ENCODE results near the gene SLC16A9.

Gene SLC16A9

DNA sequence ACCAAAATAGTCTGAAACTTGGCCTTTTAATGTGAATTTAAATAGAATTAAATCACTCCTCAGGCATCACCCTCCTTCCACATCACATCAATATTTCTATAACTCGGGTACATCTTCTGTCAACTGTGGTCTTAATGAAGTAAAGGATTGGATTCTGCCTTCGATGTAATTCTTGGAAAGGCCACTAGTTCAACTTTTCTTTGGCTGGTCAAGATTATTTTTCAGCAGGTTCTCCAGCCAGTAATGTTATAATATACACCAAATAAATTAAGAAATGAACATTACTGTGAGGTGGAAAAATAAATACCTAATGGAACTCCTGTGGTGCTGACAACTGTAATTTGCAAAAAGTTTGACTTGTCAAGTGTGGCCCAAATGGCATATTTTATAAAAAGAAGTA is 9.7 kb upstream of the SLC16A9 start:
- DNase-seq (ENCODE audit: low read depth), result no peak

DNA sequence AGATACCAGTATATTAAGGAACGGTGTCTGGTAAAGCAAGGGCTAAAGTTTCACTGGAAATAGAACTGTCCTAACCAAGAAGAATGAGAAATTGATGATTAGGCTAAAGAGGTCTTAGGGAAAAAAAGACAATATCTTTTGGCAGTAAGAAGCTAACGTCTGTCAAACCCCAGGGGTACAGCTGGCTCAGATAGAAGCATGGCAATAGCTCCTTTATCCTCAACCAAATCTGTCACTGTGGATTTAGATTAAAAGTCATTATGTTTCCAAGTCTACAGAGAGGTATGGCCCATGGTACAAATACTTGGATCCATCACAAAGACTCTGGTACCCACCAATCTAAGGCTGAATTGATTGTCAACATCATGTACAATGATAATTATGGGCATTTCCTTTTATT is 8.6 kb upstream of the SLC16A9 start:
- DNase-seq (ENCODE audit: low read depth), result no peak

DNA sequence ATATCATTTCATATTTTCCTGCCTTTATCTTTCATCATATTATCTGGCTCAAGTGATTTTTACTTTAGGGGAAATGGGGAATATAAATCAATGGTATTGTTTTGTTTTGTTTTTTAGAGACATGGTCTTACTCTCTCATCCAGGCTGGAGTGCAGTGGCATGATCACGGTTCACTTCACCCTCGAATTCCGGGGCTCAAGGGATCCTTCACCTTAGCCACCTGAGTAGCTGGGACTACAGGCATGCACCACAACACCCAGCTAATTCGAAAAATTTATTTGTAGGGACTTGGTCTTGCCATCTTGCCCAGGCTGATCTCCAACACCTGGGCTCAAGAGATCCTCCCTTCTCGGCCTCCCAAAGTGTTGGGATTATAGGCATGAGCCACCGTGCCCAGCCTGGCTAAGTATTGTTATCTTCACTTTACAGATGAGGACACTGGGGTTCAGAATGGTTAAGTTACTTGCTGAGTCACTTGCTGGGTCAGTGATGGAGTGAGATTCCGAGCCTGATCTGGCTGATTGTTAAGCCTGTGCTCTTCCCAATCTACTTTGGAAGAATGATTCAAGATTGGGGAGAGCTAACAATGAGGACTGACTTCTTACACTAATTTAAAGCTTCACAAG is 3.7 kb upstream of the SLC16A9 start:
- no peak for DNase-seq (ENCODE audit: low read depth)

DNA sequence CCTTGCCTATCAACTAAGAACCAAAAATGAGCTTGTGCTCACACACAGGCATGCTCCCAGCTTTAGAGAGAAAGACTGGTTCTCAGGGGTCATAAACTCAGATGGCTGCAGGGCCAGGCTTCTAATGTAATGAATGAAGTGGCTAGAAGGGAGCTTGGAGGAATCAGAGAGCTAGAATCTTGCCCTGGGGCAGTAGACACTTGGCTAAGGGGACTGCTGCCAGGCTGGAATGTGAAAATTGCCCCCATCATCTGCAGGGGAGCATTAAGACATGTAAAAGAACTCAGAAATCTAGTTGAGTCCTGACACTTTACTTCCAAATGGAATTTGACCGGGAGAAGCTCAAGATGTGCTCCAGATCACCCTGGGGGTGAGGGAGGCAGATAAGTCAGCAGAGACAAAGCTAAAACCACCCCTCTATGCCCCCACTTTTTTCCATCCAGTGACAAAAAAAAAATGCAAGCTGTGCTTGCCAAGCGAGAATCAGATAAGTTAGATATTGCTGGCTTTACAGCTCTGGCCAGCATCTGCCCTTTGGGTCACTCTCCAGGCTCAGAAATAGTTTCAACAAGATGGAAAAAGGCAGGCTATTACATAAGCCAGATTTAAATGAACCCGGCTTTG is 2.3 kb upstream of the SLC16A9 start:
- DNase-seq (ENCODE audit: low read depth), result no peak

DNA sequence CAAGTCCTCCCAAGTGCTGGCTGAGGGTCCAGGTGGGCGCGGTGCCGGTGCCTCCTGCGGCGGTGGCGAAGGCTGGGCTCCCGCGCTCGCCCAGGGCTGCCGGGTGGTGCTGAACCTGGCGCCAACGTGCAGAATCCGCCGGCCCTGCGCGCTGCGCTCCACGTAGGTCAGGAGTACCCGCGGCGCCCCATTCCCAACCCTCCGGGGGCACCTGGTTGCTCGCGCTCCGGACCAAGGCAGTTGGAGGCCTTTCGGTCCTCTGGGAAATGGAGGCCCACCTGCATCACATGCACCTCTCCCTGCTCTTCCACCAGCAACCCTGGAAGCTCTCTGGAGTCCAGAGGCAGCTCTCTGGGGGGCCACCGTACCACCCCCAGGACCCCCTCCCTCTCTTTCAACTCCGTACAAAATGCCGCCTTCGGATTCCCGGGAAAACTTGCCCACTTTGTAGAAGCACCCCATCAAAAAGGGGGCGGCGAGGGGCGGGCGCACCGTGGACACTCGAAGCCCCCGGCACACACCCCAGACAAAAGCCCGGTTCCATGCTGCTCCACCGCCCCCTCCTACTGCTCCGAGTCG is 745 bp downstream of the SLC16A9 start:
- no peak for DNase-seq (ENCODE audit: low read depth)

DNA sequence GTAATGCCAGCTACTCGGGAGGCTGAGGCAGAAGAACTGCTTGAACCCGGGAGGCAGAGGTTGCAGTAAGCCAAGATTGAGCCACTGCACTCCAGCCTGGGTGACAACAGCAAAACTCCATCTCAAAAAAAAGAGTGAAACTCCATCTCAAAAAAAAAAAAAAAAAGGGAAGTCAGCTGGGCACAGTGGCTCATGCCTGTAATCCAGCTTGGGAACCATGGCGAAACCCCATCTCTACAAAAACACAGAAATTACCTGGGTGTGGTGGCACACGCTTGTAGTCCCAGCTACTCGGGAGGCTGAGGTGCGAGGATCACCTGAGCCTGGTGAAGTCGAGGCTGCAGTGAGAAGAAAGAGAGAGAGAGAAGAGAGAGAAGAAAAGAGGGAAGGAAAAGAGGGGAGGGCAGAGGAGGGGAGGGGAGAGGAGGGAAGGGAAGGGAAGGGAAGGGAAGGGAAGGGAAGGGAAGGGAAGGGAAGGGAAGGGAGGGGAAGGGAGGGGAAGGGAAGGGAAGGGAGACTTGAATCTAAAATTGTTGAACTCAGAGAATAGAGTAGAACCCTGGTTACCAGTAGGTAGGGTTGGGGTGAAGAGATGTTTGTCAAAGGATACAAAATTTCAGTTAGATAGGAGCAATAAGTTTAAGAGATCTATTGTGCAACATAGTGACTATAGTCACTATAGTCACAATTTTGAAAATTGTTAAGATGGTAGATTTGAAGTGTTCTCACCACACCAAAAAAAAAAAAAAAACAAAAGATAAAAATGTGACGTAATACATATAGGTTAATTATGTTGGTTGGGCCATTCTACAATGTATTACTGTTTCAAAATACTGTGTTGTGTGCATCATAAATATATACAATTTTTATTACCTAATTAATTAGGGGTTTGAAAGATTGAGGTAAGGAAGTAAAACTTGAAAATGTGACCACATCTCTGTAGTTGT is 2.5 kb downstream of the SLC16A9 start:
- DNase-seq (ENCODE audit: low read depth), result no peak

DNA sequence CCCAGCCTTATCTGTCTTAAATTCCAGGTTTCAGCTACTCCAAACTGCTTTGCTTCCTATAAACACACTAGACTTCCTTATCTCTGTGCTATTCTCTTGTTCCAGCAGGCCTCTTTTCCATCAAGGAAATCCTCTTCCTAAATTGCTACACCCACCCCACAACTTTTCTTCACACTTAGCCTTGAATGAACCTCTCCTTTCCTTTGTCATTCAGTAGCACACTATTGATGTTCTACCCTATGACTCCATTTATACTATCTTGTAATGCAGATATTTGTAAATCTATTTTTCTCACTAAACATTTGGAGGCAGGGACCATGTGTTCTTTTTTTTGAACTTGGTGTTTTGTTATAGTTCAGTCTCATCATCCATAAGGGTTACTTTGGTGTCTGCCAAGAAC is 3.7 kb downstream of the SLC16A9 start:
- no peak for DNase-seq (ENCODE audit: low read depth)

DNA sequence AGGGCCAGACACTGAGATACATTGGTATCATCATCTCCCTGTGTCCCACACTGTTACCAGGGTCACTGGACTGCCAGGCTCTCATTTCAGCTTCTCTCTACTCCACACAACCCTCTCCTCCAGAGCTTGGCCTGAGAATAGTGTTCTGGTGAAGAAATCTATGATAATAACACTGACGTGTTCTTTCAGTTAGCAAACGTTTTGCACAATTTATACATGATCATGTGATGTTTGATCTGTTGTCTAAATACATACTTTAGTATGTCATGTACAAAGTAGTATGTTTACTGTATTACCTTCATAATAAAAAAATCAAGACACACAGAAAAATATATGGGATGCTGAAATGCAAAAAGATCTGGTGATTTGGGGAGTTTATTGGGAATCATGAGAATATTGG is 5.0 kb downstream of the SLC16A9 start:
- DNase-seq (ENCODE audit: low read depth), result no peak

DNA sequence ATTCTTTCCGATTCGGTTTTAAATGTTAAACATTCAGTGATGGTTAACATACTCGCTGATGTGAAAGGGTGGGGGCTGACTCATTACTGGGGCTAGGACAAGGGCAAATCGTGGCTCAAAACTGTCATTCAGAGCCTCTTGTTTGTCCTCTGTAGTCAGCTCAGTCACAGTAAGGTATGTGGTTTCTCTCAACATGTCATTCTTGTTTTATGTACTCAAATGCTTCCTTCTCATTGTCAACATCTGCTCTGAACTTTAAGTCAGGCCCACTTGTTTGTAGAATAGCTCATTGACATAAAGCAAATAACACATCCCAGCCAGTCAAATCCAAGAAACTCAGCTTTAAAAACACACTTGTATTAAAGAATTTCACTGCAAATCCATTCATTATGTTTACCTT is 7.3 kb downstream of the SLC16A9 start:
- no peak for DNase-seq (ENCODE audit: low read depth)

DNA sequence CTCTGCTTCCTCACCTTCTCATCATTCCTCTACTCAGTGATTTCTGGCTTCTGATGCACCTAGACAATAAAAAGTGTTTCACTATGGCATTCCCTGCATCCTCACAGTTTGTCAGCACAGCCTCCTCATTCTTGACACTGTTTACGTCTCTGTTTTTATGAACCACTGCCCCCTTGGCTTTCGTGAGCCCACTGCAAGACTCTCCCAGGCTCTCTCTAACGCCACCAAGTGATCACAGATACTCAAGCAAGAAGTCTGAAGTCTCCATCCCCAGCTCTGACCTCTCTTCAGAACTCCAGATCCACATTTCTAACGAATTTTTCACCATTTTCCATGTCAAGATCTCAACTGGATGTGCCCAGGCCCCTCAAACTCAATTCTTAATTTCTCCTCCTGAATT is 8.9 kb downstream of the SLC16A9 start:
- DNase-seq (ENCODE audit: low read depth), result no peak

DNA sequence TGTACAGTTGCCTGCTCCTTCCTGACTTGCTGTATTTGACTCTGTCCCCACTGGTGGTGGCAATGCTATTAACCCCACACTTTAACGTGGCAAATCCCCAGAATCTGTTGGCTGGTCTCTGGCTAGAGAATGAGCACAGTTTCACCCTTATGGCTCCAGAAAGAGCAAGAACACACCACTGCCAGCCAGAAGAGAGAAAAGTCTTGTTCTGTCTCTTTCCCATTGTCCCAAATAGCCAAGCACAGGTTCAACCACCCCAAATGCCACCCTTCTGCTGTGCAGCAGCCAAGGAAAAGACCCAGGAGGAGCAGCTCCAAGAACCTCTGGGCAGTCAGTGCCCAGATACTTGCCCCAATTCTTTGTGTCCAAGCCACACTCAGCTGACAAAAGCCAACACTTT is 11.3 kb downstream of the SLC16A9 start:
- no peak for DNase-seq (ENCODE audit: low read depth)

DNA sequence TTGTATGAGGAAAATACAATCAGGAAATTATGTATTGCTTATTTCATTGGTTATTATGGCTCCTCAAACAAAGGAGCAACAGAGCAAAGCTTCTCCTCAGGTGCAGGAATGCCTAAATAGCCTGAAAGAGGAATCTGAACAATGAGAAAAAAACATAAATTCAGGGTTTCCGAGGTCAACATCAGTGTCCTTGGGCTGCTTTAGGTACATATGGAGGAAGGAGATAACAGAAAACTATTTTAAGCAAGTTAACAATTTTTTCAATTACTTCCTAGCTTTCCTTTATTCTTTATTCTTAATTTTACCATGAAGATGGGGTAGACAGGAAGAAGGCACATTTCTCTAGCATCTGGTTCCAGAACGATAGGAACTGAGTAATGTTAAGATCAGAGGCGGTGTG is 14.0 kb downstream of the SLC16A9 start:
- DNase-seq (ENCODE audit: low read depth), result no peak

DNA sequence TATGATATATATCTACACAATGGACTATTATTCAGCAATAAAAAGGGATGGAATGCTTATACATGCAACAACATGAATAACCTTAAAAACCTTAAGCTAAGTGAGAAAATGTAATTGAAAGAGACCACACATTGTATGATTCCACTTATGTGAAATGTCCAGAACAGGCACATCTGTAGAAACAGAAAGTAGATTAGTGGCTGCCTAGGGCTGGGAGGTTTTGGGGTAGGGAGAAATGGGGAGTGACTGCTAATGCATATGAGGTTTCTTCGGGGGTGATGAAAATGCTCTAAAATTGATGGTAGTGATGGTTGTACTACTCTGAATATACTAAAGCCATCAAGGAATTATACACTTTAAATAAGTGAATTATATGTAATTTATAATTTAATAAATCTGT is 14.7 kb downstream of the SLC16A9 start:
- DNase-seq (ENCODE audit: low read depth), result no peak

DNA sequence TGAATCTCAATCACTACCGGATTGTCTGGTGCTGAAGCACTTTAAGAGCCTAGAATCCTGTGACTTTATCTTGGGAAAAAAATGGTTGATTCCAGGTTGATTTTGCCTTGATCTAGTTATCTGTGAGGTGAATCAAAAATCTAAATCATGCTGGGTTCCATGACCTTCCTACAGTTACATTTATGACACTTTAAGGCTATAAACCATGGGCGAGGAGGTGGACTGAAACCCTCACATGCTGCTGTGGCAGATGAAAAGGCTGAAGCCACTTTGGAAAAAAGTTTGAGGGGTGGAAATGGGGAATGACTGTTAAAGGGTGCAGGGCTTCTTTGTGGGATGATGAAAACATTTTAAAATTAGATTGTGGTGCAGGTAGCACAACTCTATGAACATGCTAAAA is 17.5 kb downstream of the SLC16A9 start:
- DNase-seq (ENCODE audit: low read depth), result no peak

DNA sequence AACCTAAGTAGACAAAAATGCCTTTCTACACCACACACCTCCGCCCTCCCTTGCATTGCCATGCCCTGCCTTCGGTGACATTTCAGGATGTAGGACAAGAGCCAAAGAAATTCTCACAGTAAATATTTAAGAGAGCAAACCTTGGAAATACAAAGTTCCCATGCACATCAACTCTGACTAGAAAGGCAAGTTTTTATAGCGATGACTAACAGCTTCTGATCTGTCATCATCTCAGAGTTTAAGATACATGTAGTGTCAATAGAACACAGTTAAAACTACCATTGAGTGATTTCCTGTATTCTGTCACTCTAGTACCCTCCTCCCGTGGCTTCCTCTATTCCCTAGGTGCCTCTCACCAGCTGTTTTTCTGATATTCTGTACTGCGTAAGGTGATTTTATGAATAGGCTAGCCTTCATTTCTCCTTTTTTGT is 20.7 kb downstream of the SLC16A9 start:
- no peak for DNase-seq (ENCODE audit: low read depth)

DNA sequence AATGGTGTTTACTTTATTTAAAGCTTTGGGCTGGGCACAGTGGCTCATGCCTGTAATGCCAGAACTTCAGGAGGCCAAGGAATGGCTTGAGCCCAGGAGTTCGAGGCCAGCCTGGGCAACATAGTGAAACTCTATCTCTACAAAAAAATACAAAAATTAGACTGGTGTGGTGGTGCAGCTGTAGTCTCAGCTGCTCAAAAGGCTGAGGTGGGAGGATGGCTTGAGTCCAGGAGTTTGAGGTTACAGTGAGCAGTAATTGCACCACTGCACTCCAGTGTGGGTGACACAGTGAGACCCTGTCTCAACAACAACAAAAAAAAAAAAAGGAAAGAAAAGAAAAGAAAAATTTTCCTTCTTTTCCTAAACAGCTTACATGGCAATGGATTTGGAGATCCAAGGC is 22.0 kb downstream of the SLC16A9 start:
- no peak for DNase-seq (ENCODE audit: low read depth)

DNA sequence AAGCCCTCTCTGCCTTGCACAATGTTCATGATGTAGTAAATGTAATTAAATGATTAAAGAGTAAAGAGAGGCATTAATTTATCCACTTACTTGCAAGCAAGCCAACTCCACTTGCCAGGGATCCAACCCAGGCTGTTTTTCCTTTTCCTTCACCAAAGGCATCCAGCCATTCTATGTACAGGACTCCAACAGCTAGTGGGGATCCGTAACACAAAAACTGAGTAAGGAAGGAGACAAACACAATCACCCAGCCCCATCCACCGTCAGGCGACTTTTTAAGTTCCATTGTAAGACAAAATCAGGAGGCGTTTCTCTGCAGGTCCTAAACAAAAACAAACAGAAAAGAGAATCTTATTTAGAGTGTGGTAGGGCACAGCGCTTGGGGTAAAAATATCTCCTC is 25.6 kb downstream of the SLC16A9 start:
- no peak for DNase-seq (ENCODE audit: low read depth)

DNA sequence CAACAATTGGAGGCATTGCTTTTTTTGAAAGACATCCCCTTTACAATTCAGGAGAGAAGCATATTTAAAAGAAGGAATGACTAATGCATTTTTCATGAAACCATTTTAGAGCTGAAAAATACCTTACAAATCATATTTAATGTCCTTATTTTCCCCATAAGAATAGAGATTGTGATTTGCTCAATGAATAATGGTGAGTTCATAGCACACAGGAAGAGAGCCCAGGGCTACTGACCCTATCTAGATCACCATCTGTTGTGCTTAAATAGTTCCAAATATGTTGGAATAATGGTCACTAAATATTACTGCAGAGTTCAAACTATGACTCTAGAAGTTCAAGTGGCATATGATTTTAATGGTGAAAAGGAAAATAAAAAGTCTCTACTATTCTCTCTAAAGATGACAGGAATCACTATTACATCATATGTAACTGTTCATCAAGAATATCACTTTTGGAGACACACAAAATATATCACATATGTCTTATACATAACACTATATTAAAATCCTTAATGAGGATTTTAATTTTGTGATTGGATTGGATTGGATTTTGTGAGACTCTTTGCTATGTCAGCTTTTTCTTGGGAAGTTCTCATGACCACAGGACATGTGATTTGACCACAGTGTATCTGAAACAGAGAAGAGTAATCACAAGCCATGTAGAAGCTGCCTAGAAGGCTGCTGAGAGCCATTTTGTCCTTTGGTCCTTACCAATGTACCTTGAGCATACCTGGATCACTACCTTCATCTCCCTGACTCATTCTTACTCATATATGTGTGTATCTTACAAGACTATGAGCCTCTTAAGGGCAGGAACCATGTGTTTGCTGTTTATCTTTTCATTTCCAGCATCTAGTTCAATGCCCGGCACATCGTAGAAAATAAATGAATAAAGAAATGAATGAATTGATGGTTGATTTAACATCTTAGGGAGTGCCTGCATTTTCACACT is 26.4 kb downstream of the SLC16A9 start:
- DNase-seq (ENCODE audit: low read depth), result no peak

DNA sequence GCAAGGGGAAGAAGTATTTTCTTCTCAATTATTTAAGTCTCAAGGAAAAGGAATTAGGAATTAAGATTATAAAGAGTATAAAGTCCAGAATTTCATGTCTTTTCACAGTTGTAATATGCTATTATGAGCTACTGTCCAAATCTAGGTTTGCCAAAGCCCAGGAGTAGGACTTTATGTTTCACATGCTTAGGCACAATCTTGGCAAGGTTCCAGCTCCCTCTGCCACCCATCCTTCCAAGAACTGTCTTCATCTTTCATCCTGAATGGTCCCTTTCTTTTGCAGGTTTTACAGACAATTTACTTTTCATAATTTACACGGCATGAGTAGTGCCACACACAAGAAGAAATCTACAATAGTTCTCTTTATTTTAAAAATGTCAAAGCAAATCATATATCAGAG is 29.5 kb downstream of the SLC16A9 start:
- DNase-seq (ENCODE audit: low read depth), result no peak

DNA sequence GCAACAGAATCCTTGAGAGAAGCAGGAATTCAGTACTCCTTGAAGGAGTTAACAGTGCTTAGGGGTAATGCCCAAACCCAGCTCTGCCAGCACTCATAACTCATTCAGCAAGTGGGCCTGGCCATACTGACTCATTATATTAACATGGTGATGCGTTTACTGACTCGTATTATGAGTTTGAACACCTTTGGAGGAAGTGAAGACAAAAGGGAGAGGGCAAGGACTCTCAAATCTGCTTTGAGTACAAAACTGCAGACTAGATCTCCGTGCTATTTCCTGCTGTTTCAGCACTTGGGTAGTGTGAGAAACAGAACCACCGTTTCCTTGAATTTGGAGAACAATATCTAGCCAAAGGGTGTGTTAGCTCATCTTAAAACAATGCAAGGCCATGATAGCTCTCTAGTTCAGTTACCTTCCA is 30.8 kb downstream of the SLC16A9 start:
- no peak for DNase-seq (ENCODE audit: low read depth)

DNA sequence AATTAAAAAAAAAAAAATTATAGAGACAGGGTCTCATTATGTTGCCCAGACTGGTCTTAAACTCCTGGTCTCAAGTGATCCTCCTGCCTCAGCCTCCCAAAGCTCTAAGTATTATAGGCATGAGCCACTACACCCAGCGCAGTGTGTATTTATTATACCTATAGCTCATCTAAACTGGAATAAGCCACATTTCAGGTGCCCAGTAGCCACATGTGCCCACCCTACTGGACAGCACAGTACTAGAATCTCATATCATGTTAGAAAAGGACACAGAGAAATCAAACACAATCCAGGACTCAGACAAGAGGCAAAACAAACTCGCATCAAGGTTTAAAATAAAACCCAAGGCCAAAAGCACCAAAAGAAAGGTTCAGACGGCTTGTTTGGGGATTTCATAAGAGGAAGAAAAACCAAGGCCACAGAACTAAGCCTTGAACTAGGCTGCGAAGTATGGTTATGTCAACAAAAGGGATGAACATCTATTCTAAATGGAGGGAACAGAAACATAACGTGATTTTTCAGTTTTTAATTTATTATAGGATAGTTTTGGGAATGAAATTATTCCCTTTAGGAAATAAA is 32.3 kb downstream of the SLC16A9 start:
- DNase-seq (ENCODE audit: low read depth), result no peak
